Right lobe of liver (tissue), 4 donors: ENCODE measurements around the gene SLC38A10.

Experiments
- POLR2A ChIP-seq: fragments of 450-650 bp; IDR thresholded peaks from one replicate; pipeline ENCODE4 v1.6.1; 2017; ENCODE audit warnings: antibody characterized with exemption, mild to moderate bottlenecking
- TF ChIP-seq, protein P1 (sequence below), 4 donors: fragments of 200-600 bp in 3 of 4; fragments of 450-650 bp in 1 of 4; IDR thresholded peaks; one replicate each; pipeline versions ENCODE4 v1.5.1 to v1.8.0; 2016 to 2022; ENCODE audit warnings: antibody characterized with exemption in 4 of 4, mild to moderate bottlenecking in 2 of 4
- donor health status: DM: no; HTN: no; CAD: no.
- donor health status: DM: no; HTN: no; CAD: no.
- donor health status: DM: no; HTN: yes; CAD: no.

- no peak for TF ChIP-seq POLR2A
- TF ChIP-seq, protein P1, sequence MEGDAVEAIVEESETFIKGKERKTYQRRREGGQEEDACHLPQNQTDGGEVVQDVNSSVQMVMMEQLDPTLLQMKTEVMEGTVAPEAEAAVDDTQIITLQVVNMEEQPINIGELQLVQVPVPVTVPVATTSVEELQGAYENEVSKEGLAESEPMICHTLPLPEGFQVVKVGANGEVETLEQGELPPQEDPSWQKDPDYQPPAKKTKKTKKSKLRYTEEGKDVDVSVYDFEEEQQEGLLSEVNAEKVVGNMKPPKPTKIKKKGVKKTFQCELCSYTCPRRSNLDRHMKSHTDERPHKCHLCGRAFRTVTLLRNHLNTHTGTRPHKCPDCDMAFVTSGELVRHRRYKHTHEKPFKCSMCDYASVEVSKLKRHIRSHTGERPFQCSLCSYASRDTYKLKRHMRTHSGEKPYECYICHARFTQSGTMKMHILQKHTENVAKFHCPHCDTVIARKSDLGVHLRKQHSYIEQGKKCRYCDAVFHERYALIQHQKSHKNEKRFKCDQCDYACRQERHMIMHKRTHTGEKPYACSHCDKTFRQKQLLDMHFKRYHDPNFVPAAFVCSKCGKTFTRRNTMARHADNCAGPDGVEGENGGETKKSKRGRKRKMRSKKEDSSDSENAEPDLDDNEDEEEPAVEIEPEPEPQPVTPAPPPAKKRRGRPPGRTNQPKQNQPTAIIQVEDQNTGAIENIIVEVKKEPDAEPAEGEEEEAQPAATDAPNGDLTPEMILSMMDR (IDR thresholded peaks at IDR 0.05), result no peak
Observed at GRCh38 chr17:81313776-81314397, 18.8 kb upstream of the SLC38A10 start.
